KMS-11 (cell line): ENCODE results near the gene LRRC27.

Source experiments
- H2AFZ ChIP-seq: fragments of 200-600 bp; sonication (generic); 2 replicates; pipeline ENCODE4 v1.6.1; 2016; ENCODE audit warnings: antibody characterized with exemption, mixed run types, low read depth
- H3K27ac ChIP-seq: fragments of 200-600 bp; sonication (generic); 2 replicates; pipeline ENCODE4 v1.6.1; 2016; ENCODE audit warnings: mild to moderate bottlenecking, mixed run types
- H3K27me3 ChIP-seq: fragments of 200-600 bp; sonication (generic); 2 replicates; pipeline ENCODE4 v1.6.1; 2017; ENCODE audit warnings: mild to moderate bottlenecking, low read depth, mixed run types, moderate library complexity; ENCODE audit not compliant: insufficient read depth
- H3K36me3 ChIP-seq: fragments of 200-600 bp; sonication (generic); 2 replicates; pipeline ENCODE4 v1.6.1; 2017; ENCODE audit warnings: mild to moderate bottlenecking, mixed run types; ENCODE audit not compliant: insufficient read depth
- H3K4me1 ChIP-seq: fragments of 200-600 bp; sonication (generic); 2 replicates; pipeline ENCODE4 v1.6.1; 2016; ENCODE audit warnings: mild to moderate bottlenecking, low read depth, mixed run types; ENCODE audit not compliant: poor library complexity, severe bottlenecking
- H3K4me2 ChIP-seq: fragments of 200-600 bp; sonication (generic); 2 replicates; pipeline ENCODE4 v1.7.0; 2016; ENCODE audit warnings: mild to moderate bottlenecking, mixed run types
- H3K4me3 ChIP-seq: fragments of 200-600 bp; sonication (generic); IDR thresholded peaks from 2 replicates; pipeline ENCODE4 v1.6.1; 2017; ENCODE audit warnings: low read depth, low read length, mixed read lengths; ENCODE audit not compliant: insufficient read depth
- H3K79me2 ChIP-seq: fragments of 200-600 bp; sonication (generic); 2 replicates; pipeline ENCODE4 v1.6.1; 2016; ENCODE audit warnings: low read depth, mixed run types; ENCODE audit not compliant: insufficient read depth
- H3K9ac ChIP-seq: fragments of 200-600 bp; sonication (generic); 2 replicates; pipeline ENCODE4 v1.6.1; 2016; ENCODE audit warnings: mild to moderate bottlenecking, mixed run types
- H4K20me1 ChIP-seq: fragments of 200-600 bp; sonication (generic); 2 replicates; pipeline ENCODE4 v1.6.1; 2016; ENCODE audit warnings: mild to moderate bottlenecking, mixed run types; ENCODE audit not compliant: insufficient read depth
- CTCF ChIP-seq: fragments of 200-600 bp; sonication (generic); conservative IDR thresholded peaks from 2 replicates; pipeline ENCODE4 v1.6.1; 2017; ENCODE audit warnings: low read depth, mild to moderate bottlenecking, antibody characterized with exemption, low read length, moderate library complexity, mixed read lengths

Gene LRRC27

GRCh38 chr10:132413226-132414205 is 81.5 kb downstream of the LRRC27 start:
- Histone ChIP-seq H3K27ac (no peak overlapping the region), H3K27me3 (no peaks in the 10 kb centered on the region), H3K4me2 (no peak overlapping the region), H4K20me1 (no peaks in the 10 kb centered on the region), H3K4me3 (no peak overlapping the region), H2AFZ (no peak overlapping the region), H3K4me1 (peaks cover 12% of the 10 kb centered on the region), H3K9ac (no peak overlapping the region), H3K79me2 (no peaks in the 10 kb centered on the region), H3K36me3 (no peaks in the 10 kb centered on the region)
- TF ChIP-seq CTCF: no peak

DNA sequence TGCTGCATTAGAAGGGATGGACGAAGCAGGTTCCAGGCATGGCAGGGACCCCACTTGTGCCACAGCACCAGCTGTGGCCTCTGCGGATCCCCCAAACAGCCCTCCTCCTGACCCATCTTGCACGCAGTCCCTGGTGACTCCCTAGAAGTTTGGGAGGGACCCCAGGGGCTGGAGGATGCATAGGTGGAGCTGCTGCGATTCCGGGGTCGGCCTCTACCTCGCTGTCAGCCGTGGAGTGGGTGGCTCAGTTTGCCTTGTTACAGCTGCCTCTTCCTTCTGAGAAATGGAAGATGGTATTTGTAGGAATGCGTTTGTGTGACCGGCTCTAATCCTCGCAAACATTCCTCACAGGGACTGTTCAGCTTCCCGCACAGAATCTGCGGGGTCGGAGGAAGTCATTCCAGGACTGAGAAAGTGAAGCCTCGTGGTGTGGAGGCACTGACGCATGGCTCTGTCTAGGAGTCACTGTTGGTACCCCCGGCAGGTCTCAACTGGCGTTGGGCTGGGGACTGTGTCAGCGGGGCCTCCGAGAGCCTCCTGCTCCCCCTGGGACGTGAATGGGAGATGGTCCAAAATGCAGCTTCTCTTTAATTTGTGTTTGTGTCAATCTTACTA is 82.5 kb downstream of the LRRC27 start:
- H3K4me2 ChIP-seq: no peak overlapping the region
- H3K4me1 ChIP-seq: peaks cover 20% of the 10 kb centered on the region
- H3K9ac ChIP-seq: no peak overlapping the region
- H3K79me2 ChIP-seq: no peaks in the 10 kb centered on the region
- H2AFZ ChIP-seq: no peak overlapping the region
- H3K36me3 ChIP-seq: no peaks in the 10 kb centered on the region
- no peak overlapping the region for H3K4me3 ChIP-seq
- H3K27me3 ChIP-seq: no peaks in the 10 kb centered on the region
- no peaks in the 10 kb centered on the region for H4K20me1 ChIP-seq
- no peak for TF ChIP-seq CTCF
- no peak overlapping the region for H3K27ac ChIP-seq

DNA sequence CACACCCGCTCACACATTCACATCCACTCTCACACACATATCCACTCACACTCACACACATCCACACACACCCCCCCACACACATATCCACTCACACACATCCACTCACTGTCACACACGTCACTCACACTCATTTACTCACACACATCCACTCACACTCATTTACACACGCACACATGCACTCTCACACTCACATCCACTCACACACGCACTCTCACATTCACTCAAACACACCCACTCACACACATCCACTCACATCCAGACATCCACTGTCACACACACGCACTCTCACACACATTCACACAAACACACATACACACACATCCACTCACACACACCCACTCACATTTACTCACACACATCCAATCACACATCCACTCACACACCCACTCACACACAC is 83.3 kb downstream of the LRRC27 start:
- no peak overlapping the region for H3K4me2 ChIP-seq
- H2AFZ ChIP-seq: no peak overlapping the region
- no peak for TF ChIP-seq CTCF
- no peak overlapping the region for H3K9ac ChIP-seq
- H4K20me1 ChIP-seq: no peaks in the 10 kb centered on the region
- H3K4me1 ChIP-seq: peaks cover 27% of the 10 kb centered on the region
- no peaks in the 10 kb centered on the region for H3K79me2 ChIP-seq
- H3K4me3 ChIP-seq: no peak overlapping the region
- no peak overlapping the region for H3K27ac ChIP-seq
- H3K27me3 ChIP-seq: no peaks in the 10 kb centered on the region
- no peaks in the 10 kb centered on the region for H3K36me3 ChIP-seq

- Histone ChIP-seq H3K4me2 (no peak overlapping the region), H3K9ac (no peak overlapping the region), H3K36me3 (no peaks in the 10 kb centered on the region), H3K27me3 (no peaks in the 10 kb centered on the region), H3K27ac (no peak overlapping the region), H4K20me1 (no peaks in the 10 kb centered on the region), H2AFZ (no peak overlapping the region), H3K4me1 (peaks cover 34% of the 10 kb centered on the region), H3K79me2 (no peaks in the 10 kb centered on the region), H3K4me3 (no peak overlapping the region)
- TF ChIP-seq CTCF: no peak
Measured at GRCh38 chr10:132415956-132416355, 84.0 kb downstream of the LRRC27 start.
